GM19463 (cell line): ENCODE data around the gene INKA1.

Source experiments
- ATAC-seq: cut with Tn5 transposase; IDR thresholded peaks from one replicate; pipeline ENCODE4 v1.9.1; 2021; ENCODE audit warnings: mild to moderate bottlenecking, moderate library complexity; ENCODE audit not compliant: unreplicated experiment

The INKA1 gene

DNA sequence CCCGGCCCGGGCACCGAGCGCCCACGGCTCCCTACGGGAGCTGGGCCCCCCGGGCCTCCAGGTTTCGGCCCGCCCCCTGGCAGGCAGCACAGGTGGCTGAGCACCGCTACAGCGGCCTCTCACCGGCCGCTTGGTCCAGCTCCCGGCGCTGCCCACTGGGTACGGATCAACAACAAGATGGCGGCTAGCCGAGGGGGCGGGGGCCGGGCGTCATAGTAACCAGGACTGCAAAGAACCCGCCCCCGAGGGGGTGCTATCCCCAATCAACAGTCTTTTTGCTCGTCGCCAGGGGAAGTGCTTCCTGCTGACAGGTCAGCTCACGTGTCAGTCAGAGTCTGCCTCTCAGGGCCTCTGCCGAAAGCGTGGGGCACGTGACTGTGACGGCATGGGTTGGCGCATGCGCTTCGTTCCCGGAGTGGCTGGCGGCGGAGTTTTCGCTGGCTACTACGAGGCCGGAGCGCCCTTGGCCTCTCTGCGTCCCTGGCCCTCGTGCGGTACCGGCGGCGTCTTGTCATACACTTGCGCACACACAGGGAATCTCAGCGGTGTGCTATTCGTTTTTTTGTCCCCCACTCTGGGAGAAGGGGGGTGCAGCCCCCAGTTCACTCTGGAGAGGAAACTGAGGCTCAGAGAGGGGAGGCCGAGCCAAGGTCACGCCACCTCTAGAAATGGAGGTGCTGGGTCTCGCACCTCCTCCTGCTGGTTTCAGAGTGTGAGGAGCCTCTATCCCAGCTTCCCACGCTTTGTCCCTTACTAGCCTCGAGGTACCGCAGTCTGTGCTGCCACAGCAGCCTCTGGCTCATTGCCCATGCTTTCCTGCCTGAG, 16.5 kb upstream of the INKA1 start, which contains the start of gene IP6K1:
Gene IP6K1, minus strand, starts transcription at position 186 of the 825 bp plus-strand sequence. CDS start 38,502 bp downstream, outside the sequence.
- ATAC-seq, result peak; percentile 99

- ATAC-seq, result no peak
Measured at GRCh38 chr3:49787182-49787464, 15.9 kb upstream of the INKA1 start.

GRCh38 chr3:49787536-49787935, 15.5 kb upstream of the INKA1 start:
- no peak for ATAC-seq

GRCh38 chr3:49788056-49788455, 15.0 kb upstream of the INKA1 start:
- no peak for ATAC-seq

- ATAC-seq, result no peak
Measured at GRCh38 chr3:49790626-49791411, 12.2 kb upstream of the INKA1 start.

- no peak for ATAC-seq
Measured at GRCh38 chr3:49791571-49791970, 11.5 kb upstream of the INKA1 start.

GRCh38 chr3:49792371-49793150, 10.5 kb upstream of the INKA1 start:
- no peak for ATAC-seq

GRCh38 chr3:49793486-49794085, 9.5 kb upstream of the INKA1 start:
- ATAC-seq, result no peak

DNA sequence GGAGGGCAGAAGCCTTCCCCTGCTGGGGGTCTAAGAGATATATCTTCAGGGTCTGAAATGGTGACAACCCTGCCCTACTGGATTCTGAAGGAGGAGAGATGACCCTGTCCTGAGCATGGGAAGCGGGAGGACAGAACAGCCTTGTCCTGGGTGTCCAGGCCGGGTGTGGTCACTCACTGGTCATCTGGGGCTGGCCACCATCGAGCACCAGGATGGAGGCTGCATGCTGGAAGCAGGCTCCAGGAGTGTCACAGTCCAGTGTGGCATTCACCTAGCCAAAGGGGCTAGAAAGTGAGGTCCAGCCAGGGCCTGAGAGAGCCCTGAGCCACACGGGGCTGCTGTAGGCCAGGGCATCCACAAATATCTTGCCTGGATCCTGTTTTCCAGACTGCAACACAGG, 8.6 kb upstream of the INKA1 start:
- ATAC-seq, result no peak

GRCh38 chr3:49794926-49795905, 7.8 kb upstream of the INKA1 start:
- no peak for ATAC-seq

DNA sequence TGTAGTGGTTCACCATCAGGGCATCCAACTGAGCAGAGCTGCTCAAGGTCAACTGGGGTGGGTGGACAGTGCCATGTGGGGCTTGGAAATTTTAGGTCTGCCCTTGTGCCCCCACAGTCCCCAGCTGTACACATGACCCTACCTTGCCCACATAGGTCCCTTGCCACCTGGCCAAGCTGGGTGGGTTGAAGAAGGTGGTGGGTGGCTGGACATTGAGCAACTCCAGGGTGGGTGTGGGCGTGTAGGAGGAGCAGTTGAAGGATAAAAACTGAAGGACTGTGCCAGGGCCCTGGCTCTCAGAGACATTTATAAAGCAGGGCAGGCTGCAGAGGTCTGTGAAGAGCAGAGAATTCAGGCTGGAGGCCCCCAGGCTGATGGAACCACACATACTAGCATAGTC, 4.0 kb upstream of the INKA1 start:
- no peak for ATAC-seq

DNA sequence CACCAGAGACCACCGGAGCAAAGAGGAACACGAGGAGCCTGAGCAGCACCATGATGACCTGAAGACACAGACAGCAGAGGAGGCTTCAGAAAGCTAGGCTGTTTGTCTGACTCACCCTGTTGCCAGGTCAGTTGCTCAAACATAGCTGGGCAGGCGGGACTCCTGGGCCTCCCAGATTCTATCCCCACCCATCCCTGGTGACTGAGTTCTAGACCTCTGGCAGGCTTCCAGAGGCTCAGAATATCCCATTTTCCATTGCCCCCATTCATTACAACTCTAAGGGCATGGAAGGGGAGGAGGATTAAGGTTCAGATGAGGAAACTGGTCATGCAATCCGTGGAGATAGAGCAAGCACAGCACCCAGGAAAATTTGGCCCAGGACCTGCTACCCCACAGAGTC, 3.3 kb upstream of the INKA1 start, which contains the start of gene CDHR4:
Gene CDHR4, minus strand, starts transcription at position 113 of the 400 bp plus-strand sequence. Its CDS starts 61 bp downstream, at position 52.
- no peak for ATAC-seq

GRCh38 chr3:49801160-49801559, 1.9 kb upstream of the INKA1 start:
- ATAC-seq, result no peak

DNA sequence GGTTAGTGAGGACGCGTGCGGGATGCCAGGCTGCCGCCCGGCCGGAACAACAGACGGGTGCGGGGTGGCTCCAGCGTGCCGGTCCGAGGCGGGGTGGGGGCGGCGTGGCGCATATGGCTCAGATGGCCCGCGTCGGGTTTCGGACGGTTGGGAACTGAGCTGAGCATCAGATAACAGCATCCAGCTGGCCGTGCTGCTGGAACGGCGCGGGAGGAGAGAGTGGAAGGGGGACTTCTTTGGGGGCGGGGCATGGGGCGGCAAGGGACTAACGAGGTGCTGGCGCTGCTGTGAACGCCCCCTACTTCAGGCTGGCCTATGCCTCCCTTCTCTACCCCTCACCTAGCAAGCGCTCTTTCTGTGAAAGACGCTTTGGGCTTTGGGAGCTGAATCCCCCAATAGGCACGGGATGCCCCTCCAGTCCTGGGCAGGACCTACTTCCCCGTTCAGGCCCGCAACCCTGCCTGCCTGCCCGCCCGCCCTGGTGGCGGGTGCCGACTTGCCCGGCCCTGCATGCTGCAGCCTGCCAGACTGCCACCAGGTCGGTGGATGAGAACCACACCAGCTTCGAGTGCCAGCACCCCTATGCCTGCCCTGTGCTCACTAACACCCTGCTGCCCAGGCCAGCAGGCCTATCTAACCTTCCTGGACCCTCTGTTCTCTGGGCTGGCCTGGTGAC, 542 bp downstream of the INKA1 start:
- peak; percentile 4 for ATAC-seq

GRCh38 chr3:49804141-49805041, 1.3 kb downstream of the INKA1 start:
- no peak for ATAC-seq

DNA sequence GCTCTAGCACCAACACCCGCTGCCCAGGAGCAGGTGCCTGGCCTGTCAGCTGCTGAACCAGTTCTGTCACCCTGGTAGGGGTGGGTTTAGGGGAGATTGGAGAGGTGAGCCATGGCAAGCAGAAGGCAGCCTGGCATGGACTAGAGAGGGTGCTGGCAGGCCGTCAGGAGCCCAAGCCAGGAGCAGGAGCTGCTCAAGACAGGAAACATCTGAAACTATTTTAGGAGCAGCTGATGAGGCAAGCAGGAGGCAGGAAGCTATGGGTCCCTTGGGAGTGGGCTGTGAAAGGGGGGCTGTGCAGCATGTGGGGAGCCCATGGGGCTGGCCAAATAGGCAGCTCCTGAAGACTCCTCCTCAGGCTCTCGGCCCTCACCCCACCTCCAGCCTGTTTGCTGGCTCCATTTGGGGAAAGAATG, 2.3 kb downstream of the INKA1 start:
- ATAC-seq, result no peak

- no peak for ATAC-seq
Measured at GRCh38 chr3:49805897-49806701, 3.0 kb downstream of the INKA1 start.
